ENCODE data around the gene ESF1. TPM values are rescaled to one million over a fixed set of nuclear protein-coding genes. Genes with fewer than 3 reads are reported as not detected.

Gene ESF1
- total and polyA plus RNA-seq, 12 donors = 5.9 to 23.1 (median 13.5) TPM

DNA sequence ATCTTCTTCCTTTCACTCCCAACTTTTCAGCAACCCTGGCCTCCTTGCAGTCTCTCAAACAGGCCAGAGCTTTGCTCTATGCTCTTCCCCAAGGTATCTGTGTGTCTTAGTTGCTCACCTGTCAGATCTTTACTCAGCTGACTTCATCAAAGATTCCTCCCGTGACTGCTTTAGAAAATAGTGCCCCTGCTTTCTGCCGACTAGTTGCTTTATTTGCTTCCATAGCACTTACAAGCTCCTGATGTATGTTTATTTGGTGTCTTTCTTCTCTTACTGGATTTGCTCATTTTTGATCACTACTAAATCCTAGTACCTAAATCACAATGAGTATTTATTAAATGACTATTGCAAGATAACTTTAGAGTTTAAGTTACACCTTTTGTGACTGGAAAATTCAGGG is 6.0 kb upstream of the ESF1 start:
- ATAC-seq (no peak), DNase-seq (no peak)
- H3K27ac ChIP-seq = peak overlapping the region in 6 of 10 donors; percentile 26 to 73 (median 68)
- 85 to 94% methylated on average over 2 of the region's 2 CpGs for WGBS, 2 donors
- intact Hi-C loops (cut with DNase I) = no loop called here
- no peaks in the 10 kb centered on the region for H3K9me3 ChIP-seq
- no peak overlapping the region for H3K4me3 ChIP-seq
- peaks cover 4 to 89% (median 25%) of the 10 kb centered on the region in 9 donors for H3K36me3 ChIP-seq
- TF ChIP-seq, protein P1, sequence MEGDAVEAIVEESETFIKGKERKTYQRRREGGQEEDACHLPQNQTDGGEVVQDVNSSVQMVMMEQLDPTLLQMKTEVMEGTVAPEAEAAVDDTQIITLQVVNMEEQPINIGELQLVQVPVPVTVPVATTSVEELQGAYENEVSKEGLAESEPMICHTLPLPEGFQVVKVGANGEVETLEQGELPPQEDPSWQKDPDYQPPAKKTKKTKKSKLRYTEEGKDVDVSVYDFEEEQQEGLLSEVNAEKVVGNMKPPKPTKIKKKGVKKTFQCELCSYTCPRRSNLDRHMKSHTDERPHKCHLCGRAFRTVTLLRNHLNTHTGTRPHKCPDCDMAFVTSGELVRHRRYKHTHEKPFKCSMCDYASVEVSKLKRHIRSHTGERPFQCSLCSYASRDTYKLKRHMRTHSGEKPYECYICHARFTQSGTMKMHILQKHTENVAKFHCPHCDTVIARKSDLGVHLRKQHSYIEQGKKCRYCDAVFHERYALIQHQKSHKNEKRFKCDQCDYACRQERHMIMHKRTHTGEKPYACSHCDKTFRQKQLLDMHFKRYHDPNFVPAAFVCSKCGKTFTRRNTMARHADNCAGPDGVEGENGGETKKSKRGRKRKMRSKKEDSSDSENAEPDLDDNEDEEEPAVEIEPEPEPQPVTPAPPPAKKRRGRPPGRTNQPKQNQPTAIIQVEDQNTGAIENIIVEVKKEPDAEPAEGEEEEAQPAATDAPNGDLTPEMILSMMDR (IDR thresholded peaks at IDR 0.05) = no peak
- peaks cover 0 to 60% (median 45%) of the 10 kb centered on the region in 9 donors for H3K4me1 ChIP-seq
- no peaks in the 10 kb centered on the region for H3K27me3 ChIP-seq

DNA sequence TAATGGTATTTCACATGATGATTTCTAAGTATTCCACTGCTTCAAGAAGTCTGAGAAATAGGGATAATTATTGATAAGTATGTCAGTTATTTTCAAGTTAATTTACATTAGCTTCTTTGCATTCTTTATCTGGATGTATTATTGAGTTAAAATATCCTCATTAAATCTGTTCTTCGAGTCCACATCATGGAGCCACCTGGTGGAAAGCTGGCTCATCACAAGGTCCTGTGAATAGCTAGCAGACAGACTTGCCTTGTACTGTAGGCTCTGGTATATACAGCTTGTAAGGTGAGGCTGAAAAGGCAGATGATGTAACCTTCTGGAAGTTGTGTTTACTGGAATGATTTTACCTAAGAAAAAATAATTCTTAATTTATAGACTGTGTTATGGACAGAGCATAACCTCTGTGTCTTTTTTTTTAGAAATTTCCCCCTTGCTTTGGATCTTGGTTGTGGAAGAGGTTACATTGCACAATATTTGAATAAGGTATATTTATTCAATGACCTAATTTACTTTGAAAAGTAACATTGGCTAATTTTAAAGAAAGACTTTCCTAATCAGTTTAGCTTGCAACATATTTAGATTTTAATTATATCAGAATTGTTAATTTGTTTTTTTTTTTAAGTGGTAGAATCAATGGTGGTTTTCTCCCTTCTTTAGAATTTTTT is 3.6 kb upstream of the ESF1 start:
- ATAC-seq = no peak
- 0 to 3% methylated on average over 1 of the region's 1 CpG for WGBS, 2 donors

DNA sequence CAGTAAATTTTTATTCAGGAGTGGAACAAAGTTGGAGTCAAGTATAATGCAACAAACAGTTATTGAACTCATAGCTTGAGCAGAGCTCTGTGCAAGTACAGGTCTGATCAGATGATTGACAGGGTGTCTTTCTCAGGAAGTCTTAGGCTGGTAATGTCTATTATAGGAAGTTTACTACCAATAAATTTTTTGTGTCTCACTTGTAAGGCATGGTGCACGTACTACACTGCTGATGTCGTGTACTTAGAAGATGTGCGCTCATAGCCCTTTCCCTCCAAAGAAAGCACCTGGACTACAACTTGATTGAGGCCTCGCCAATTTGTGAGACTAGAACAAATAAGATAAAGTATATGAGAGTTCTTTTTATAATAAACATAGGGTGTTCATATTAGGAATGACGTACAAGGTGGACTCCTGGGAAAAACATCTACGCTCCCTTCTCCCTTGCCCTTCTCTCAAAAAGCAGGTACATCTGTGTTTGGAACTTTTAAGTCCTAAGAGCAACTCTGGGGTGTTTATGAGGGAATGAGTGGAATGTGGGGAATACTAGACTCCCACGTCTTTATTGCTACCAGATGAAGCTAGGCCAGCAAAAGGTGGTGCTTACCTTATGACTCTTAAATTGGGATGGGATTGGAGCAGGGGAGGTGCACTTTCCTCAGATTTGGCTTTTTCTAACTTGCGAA is 1.6 kb upstream of the ESF1 start:
- 62 to 65% methylated on average over 8 of the region's 8 CpGs for WGBS, 2 donors
- Histone ChIP-seq H3K27ac (peak overlapping the region in 9 of 10 donors; percentile 91 to 98 (median 94)), H3K36me3 (peaks cover 0 to 60% (median 16%) of the 10 kb centered on the region in 9 donors), H3K4me1 (peaks cover 0 to 57% (median 47%) of the 10 kb centered on the region in 9 donors), H3K9me3 (no peaks in the 10 kb centered on the region), H3K4me3 (peak overlapping the region; percentile 50 to 98 (median 88)), H3K27me3 (no peaks in the 10 kb centered on the region)
- intact Hi-C loops (cut with DNase I) = loop anchor here in 2 of 10 donors (10.0 kb wide), 3 partner anchors 61 to 331 kb away; partner anchors contain the start of gene TASP1 (in 1 of the 2)
- ATAC-seq (no peak), DNase-seq (no peak)
- TF ChIP-seq, protein P1 (IDR thresholded peaks at IDR 0.05) = no peak

More for the DNA sequence above, 3.6 kb upstream of the ESF1 start:
- DNase-seq = no peak
- H3K4me3 ChIP-seq = no peak overlapping the region
- TF ChIP-seq, protein P1 (IDR thresholded peaks at IDR 0.05) = peak in 8 of 9 donors; percentile 30 to 59 (median 41)
- H3K9me3 ChIP-seq = no peaks in the 10 kb centered on the region
- peaks cover 0 to 73% (median 62%) of the 10 kb centered on the region in 9 donors for H3K4me1 ChIP-seq
- peaks cover 0 to 65% (median 12%) of the 10 kb centered on the region in 9 donors for H3K36me3 ChIP-seq
- no peaks in the 10 kb centered on the region for H3K27me3 ChIP-seq
- no peak overlapping the region for H3K27ac ChIP-seq
- intact Hi-C loops (cut with DNase I) = loop anchor here in 2 of 10 donors (10.0 kb wide), 3 partner anchors 64 to 334 kb away; partner anchors contain the start of gene TASP1 (in 1 of the 2)

DNA sequence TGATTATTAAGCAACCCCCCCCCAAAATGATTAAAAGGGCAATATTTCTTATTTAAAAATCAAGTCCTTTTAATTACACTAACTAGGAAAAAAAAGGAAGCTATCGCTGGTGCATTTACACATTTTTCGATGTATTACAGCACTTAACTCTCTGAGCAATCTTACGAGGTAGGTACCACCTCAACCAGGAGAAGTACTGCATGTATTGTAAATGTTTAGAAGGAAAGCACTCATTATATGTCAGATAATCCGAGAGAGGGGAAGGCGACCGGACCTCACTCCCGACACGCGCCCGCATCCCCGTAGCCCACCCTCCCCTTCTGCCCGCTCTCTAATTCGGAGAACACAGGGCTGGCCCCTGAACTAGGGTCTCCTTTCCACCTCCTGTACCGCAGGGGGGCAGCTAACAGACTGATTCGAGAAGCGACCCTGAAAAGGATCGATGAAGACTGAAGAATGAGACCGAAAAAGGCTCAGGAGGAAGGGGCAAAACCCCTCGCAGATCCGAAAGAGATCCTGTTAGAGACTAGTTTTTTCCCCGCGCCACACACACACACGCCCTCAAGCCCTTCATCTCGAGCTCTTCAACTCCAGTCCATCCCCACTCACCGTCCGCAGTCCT is 337 bp downstream of the ESF1 start:
- H3K4me1 ChIP-seq = peaks cover 0 to 46% (median 39%) of the 10 kb centered on the region in 9 donors
- H3K36me3 ChIP-seq = peaks cover 0 to 60% (median 12%) of the 10 kb centered on the region in 9 donors
- H3K27me3 ChIP-seq = no peaks in the 10 kb centered on the region
- H3K4me3 ChIP-seq = peak overlapping the region; percentile 50 to 98 (median 88)
- no peaks in the 10 kb centered on the region for H3K9me3 ChIP-seq
- intact Hi-C loops (cut with DNase I) = loop anchor here in 3 of 10 donors (5.0 to 10.0 kb wide), 4 partner anchors 60 to 330 kb away; partner anchors contain the start of gene TASP1 (in 2 of the 3)
- DNase-seq = no peak
- TF ChIP-seq, protein P1 (IDR thresholded peaks at IDR 0.05) = no peak
- peak overlapping the region in 9 of 10 donors; percentile 91 to 98 (median 94) for H3K27ac ChIP-seq
- peak in 6 of 8 donors; percentile 1 to 20 (median 10) for ATAC-seq
- 1% methylated on average over 26 of the region's 26 CpGs for WGBS, 2 donors
